ENCODE data around the gene KCNF1. TPM values are rescaled to one million over a fixed set of nuclear protein-coding genes. Genes with fewer than 3 reads are reported as not detected.

The KCNF1 gene
- total RNA-seq, 1 donor from 2014 or later, result 1.6 TPM

GRCh38 chr2:10948606-10949230 is 37.0 kb downstream of the KCNF1 start:
- H3K4me3 Mint-ChIP-seq (ENCODE audit: unreplicated experiment), result no peak overlapping the region
- H3K27me3 Mint-ChIP-seq (ENCODE audit: low read depth, unreplicated experiment), result peaks cover 17% of the 10 kb centered on the region
- H3K9me3 ChIP-seq (ENCODE audit: insufficient read depth, low read depth, low read length), result no peaks in the 10 kb centered on the region
- H3K36me3 ChIP-seq (ENCODE audit: insufficient read depth, low read length), result no peaks in the 10 kb centered on the region
- no peaks in the 10 kb centered on the region for H4K20me1 ChIP-seq (ENCODE audit: insufficient read depth, low read length)
- H3K4me1 ChIP-seq (ENCODE audit: insufficient read depth, low read length), result peaks cover 11% of the 10 kb centered on the region
- no peak for FAIRE-seq
- no peak overlapping the region for H3K9ac ChIP-seq (ENCODE audit: low read length)
- no peak for TF ChIP-seq EZH2 (IDR thresholded peaks at IDR 0.05; ENCODE audit: insufficient read depth, low read length)
- no peak for TF ChIP-seq CTCF (IDR thresholded peaks at IDR 0.05; ENCODE audit: insufficient read depth, low read depth, low read length)
- peaks cover 18% of the 10 kb centered on the region for H3K9me3 Mint-ChIP-seq (ENCODE audit: unreplicated experiment)
- H3K4me2 ChIP-seq (ENCODE audit: low read length), result no peak overlapping the region
- H3K4me3 ChIP-seq (ENCODE audit: insufficient read depth, low read depth, low read length), result no peak overlapping the region
- no peaks in the 10 kb centered on the region for H3K36me3 Mint-ChIP-seq (ENCODE audit: low read depth, unreplicated experiment)
- H3K27ac ChIP-seq (ENCODE audit: low read depth, low read length), result no peak overlapping the region
- H2AFZ ChIP-seq (ENCODE audit: low read depth, low read length), result no peak overlapping the region
- H3K4me1 Mint-ChIP-seq (ENCODE audit: low read depth, unreplicated experiment), result peaks cover 5% of the 10 kb centered on the region
- DNase-seq (ENCODE audit: low read depth), result no peak
- peaks cover 4% of the 10 kb centered on the region for H3K27me3 ChIP-seq (ENCODE audit: insufficient read depth, low read length)
- H3K79me2 ChIP-seq (ENCODE audit: insufficient read depth, low read length), result no peaks in the 10 kb centered on the region
- no peak overlapping the region for H3K27ac Mint-ChIP-seq (ENCODE audit: unreplicated experiment)

DNA sequence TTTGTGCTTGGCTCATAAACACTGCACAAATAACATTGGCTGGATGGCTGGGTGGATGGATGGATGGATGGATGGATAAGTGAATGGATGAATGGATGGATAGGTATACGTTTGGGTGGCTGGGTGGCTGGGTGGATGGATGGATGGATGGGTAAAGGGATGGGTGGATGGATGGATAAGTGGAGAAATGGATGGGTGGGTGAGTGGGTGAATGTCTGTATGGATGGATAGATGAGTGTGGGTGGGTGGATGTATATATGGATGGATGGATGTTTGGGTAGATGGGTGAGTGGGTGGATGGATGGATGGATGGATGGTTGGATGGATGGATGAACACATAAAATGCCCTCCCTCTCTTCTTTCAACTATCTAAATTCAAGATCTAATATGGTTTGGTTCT is 38.1 kb downstream of the KCNF1 start:
- H3K36me3 Mint-ChIP-seq (ENCODE audit: low read depth, unreplicated experiment), result no peaks in the 10 kb centered on the region
- FAIRE-seq, result no peak
- TF ChIP-seq CTCF (IDR thresholded peaks at IDR 0.05; ENCODE audit: insufficient read depth, low read depth, low read length), result no peak
- TF ChIP-seq EZH2 (IDR thresholded peaks at IDR 0.05; ENCODE audit: insufficient read depth, low read length), result no peak
- H3K27me3 Mint-ChIP-seq (ENCODE audit: low read depth, unreplicated experiment), result peaks cover 11% of the 10 kb centered on the region
- Histone ChIP-seq H3K9ac (ENCODE audit: low read length) (no peak overlapping the region), H2AFZ (ENCODE audit: low read depth, low read length) (no peak overlapping the region), H3K36me3 (ENCODE audit: insufficient read depth, low read length) (no peaks in the 10 kb centered on the region), H3K4me1 (ENCODE audit: insufficient read depth, low read length) (peaks cover 11% of the 10 kb centered on the region), H3K79me2 (ENCODE audit: insufficient read depth, low read length) (no peaks in the 10 kb centered on the region), H4K20me1 (ENCODE audit: insufficient read depth, low read length) (no peaks in the 10 kb centered on the region), H3K9me3 (ENCODE audit: insufficient read depth, low read depth, low read length) (no peaks in the 10 kb centered on the region), H3K4me2 (ENCODE audit: low read length) (no peak overlapping the region), H3K27me3 (ENCODE audit: insufficient read depth, low read length) (peaks cover 4% of the 10 kb centered on the region), H3K4me3 (ENCODE audit: insufficient read depth, low read depth, low read length) (no peak overlapping the region), H3K27ac (ENCODE audit: low read depth, low read length) (no peak overlapping the region)
- H3K4me3 Mint-ChIP-seq (ENCODE audit: unreplicated experiment), result no peak overlapping the region
- peaks cover 18% of the 10 kb centered on the region for H3K9me3 Mint-ChIP-seq (ENCODE audit: unreplicated experiment)
- no peak for DNase-seq (ENCODE audit: low read depth)
- no peak overlapping the region for H3K27ac Mint-ChIP-seq (ENCODE audit: unreplicated experiment)
- peaks cover 5% of the 10 kb centered on the region for H3K4me1 Mint-ChIP-seq (ENCODE audit: low read depth, unreplicated experiment)
